Measurements from ENCODE around the gene PAGE3. TPM values are rescaled to one million over a fixed set of nuclear protein-coding genes. Genes with fewer than 3 reads are reported as not detected.

PAGE3 gene, protein sequence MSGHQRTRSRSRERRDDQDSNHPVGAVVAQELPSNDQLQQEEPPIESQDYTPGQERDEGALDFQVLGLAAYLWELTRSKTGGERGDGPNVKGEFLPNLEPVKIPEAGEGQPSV
- total RNA-seq: not detected

DNA sequence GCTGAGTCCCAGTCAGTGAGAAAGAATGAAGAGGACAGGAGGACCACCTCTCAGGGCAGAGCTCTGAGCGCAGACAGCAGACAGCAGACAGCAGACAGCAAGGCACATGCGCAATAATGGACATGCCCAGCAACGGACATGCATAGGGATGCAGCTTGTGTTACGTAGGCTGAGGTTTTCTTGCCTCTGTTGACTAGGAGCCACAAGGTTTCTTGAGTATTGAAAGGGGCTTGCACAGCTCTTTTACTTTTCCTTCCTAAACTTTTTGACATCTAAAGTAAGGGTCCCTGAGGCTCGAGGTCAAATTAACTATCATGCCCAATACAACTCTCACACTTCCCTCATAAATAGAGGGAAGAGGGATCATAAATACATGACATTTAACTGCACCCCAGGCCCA is at the start of gene PAGE3:
Gene PAGE3, minus strand, starts transcription at position 101 of the 400 bp plus-strand sequence. CDS start 1,013 bp downstream, outside the sequence.
- POLR2A ChIA-PET: no interaction called here
- H3K36me3 Mint-ChIP-seq: no peaks in the 10 kb centered on the region
- no peak for ATAC-seq (ENCODE audit: low read depth)
- no peaks in the 10 kb centered on the region for H3K4me1 Mint-ChIP-seq
- DNase-seq: no peak
- H3K4me3 Mint-ChIP-seq: no peak within 1 kb of the TSS
- H3K27me3 Mint-ChIP-seq: no peaks in the 10 kb centered on the region
- no peaks in the 10 kb centered on the region for H3K9me3 Mint-ChIP-seq
- H3K27ac Mint-ChIP-seq: no peak within 1 kb of the TSS

DNA sequence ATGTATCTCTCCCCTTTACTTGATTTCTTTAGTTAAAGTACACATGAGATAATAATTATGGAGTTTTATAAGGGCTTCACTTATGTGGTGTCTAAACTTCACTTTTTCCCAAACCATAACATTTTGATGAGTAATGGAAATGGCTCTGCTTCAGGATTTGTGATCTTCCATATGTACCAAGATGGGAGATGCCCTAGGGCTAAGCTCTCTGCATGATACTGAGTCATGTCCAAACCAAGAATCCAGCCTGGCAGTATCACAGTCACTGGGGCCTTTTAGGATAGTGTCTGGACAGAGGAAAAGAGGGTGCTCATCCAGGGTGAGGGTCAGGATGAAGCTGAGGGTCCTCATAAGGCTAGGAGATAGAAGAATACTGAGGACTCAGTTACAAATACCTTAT is 47.9 kb upstream of the PAGE3 start:
- no peaks in the 10 kb centered on the region for H3K36me3 Mint-ChIP-seq
- DNase-seq (no peak), ATAC-seq (ENCODE audit: low read depth) (no peak)
- H3K27ac Mint-ChIP-seq: no peak overlapping the region
- no peaks in the 10 kb centered on the region for H3K9me3 Mint-ChIP-seq
- no peak overlapping the region for H3K4me3 Mint-ChIP-seq
- POLR2A ChIA-PET: no interaction called here
- H3K27me3 Mint-ChIP-seq: no peaks in the 10 kb centered on the region
- no peaks in the 10 kb centered on the region for H3K4me1 Mint-ChIP-seq

DNA sequence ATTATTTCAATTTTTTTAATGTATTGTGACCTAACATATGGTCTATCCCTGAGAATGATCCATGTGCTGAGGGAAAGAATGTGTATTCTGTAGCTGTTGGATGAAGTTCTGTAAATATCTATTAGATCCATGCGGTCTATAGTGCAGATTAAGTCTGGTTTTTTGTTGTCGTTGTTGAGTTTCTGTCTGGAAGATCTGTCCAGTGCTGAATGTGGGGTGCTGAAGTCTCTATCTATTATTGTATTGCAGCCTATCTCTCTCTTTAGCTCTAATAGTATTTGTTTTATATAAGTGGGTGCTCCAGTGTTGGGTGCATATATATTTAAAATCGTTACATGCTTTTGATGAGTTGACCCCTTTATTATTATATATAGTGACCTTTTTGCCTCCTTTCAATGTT is 26.2 kb upstream of the PAGE3 start:
- POLR2A ChIA-PET: no interaction called here
- H3K27ac Mint-ChIP-seq: no peak overlapping the region
- ATAC-seq (ENCODE audit: low read depth): no peak
- no peaks in the 10 kb centered on the region for H3K9me3 Mint-ChIP-seq
- no peak for DNase-seq
- H3K4me1 Mint-ChIP-seq: no peaks in the 10 kb centered on the region
- no peaks in the 10 kb centered on the region for H3K36me3 Mint-ChIP-seq
- no peaks in the 10 kb centered on the region for H3K27me3 Mint-ChIP-seq
- H3K4me3 Mint-ChIP-seq: no peak overlapping the region

DNA sequence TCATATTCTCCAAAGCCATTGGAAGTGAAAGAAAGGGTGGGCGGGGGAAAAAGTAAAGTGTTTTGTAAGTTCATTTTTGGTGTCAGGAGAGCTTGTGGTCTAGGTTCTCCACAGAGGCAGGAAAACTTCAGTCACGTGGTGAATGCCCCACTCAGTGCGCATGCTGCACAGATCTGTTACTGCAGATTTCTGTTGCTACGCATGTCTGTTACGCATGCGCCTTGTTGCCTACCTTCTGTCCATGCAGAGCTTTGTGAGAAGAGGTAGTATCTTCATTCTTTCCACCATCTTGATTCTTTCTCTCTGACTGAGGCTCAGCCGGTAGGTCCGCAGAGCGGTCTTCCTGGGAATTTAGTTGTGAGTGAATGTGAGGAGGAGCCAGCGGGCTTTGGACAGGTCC is 15.1 kb upstream of the PAGE3 start:
- H3K27me3 Mint-ChIP-seq: no peaks in the 10 kb centered on the region
- no peaks in the 10 kb centered on the region for H3K9me3 Mint-ChIP-seq
- no peak overlapping the region for H3K4me3 Mint-ChIP-seq
- H3K36me3 Mint-ChIP-seq: no peaks in the 10 kb centered on the region
- H3K27ac Mint-ChIP-seq: no peak overlapping the region
- no peak for ATAC-seq (ENCODE audit: low read depth)
- DNase-seq: no peak
- POLR2A ChIA-PET: no interaction called here
- no peaks in the 10 kb centered on the region for H3K4me1 Mint-ChIP-seq

DNA sequence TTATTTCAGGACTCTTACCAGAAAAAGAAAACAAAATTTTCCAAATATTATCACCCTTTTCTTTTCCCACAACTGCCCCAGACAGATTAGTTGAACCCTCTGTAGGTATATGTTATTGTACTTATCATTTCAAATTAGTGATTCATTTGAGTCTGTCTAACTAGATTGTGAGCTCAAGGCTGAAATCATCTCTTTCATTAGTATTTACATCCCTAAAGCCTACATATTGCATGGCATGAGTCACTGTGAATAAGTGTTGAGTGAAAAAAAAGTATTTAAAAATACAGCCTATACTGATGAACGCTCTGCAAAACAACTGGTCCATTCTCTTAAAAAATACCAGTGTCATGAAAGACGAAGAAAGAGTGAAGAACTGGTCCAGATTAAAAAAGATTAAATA is 3.9 kb downstream of the PAGE3 start:
- no peaks in the 10 kb centered on the region for H3K9me3 Mint-ChIP-seq
- DNase-seq (no peak), ATAC-seq (ENCODE audit: low read depth) (no peak)
- H3K27me3 Mint-ChIP-seq: peaks cover 2% of the 10 kb centered on the region
- no peak overlapping the region for H3K4me3 Mint-ChIP-seq
- H3K36me3 Mint-ChIP-seq: no peaks in the 10 kb centered on the region
- no peak overlapping the region for H3K27ac Mint-ChIP-seq
- no peaks in the 10 kb centered on the region for H3K4me1 Mint-ChIP-seq
- POLR2A ChIA-PET: no interaction called here

DNA sequence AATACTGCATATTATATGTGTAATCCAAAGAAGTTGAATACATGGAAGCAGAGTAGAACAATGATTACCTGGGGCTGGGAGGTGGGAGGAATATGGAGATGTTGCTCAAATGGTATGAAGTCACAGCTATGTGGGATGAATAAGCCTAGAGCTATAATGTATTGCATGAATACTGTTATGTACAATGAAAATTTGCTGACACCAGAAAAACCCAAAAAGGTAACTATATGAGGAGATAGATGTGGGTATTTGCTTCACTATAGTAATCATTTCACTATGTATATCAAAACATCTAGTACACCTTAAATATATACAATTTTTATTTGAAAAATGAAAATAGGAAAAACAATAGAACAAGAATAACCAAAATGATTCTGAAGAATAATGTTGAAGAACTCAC is 11.2 kb downstream of the PAGE3 start:
- ATAC-seq (ENCODE audit: low read depth) (no peak), DNase-seq (no peak)
- no peaks in the 10 kb centered on the region for H3K36me3 Mint-ChIP-seq
- H3K4me3 Mint-ChIP-seq: no peak overlapping the region
- POLR2A ChIA-PET: no interaction called here
- no peaks in the 10 kb centered on the region for H3K4me1 Mint-ChIP-seq
- H3K27me3 Mint-ChIP-seq: no peaks in the 10 kb centered on the region
- no peaks in the 10 kb centered on the region for H3K9me3 Mint-ChIP-seq
- H3K27ac Mint-ChIP-seq: no peak overlapping the region

DNA sequence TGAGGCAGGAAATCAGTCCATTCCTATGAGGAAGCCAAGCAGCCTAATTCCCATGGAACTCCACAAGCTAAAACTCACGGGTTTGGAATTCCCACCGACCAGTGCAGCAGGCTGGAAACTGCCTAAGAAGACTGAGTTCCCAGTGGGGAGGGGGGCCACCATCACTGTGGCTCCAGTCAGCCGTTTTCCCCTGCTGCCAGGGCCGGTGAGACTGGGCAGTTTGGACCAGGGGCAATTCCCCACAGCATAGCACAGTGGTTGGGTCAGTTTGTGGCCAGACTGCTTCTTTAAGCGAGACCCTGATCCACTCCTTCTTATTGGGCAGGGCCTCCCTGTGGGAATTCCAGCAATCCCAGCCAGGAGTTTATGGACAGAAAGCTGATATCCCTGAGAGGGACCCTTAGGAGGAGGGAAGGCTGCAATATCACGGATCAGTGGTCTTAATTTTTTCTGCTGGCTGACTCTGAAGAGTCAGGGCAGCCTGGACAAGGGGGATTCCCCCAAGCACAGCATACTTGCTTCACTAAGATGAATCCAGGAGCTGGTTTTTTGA is 23.9 kb downstream of the PAGE3 start:
- no peaks in the 10 kb centered on the region for H3K36me3 Mint-ChIP-seq

DNA sequence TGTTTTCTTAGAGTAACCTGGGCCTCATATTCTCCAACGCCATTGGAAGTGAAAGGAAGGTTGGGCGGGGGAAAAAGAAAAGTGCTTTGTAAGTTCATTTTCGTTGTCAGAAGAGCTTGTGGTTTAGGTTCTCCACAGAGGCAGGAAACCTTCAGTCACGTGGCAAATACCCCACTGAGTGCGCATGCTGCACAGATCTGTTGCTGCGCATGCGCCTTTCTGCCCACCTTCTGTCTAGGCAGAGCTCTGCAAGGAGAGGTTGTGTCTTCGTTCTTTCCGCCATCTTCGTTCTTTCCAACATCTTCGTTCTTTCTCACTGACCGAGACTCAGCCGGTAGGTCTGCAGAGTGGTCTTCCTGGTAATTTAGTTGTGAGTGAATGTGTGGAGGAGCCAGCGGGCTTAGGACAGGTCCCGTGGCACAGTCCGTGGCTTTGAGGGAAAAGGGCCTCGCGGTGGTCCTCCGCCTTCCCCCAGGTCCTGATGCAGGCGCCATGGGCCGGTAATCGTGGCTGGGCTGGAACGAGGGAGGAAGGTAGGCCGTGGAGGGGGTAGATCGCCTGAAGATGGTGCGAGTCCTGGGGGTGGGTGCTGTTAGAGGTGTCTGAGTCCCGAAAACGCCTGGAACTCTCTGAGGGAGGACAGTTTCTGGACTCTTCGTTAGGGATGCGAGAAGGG is 44.5 kb downstream of the PAGE3 start, which contains the start of gene PAGE5:
Gene PAGE5, plus strand, starts transcription at position 228 of the 676 bp plus-strand sequence. CDS start 1,037 bp downstream, outside the sequence.
- no peak for DNase-seq
- Mint-ChIP-seq H3K4me1 (peaks cover 1% of the 10 kb centered on the region), H3K27me3 (no peaks in the 10 kb centered on the region), H3K36me3 (no peaks in the 10 kb centered on the region), H3K9me3 (peaks cover 2% of the 10 kb centered on the region), H3K4me3 (no peak within 1 kb of the TSS), H3K27ac (no peak within 1 kb of the TSS)
- no peak for ATAC-seq (ENCODE audit: low read depth)
- POLR2A ChIA-PET: no interaction called here

More for the DNA sequence above, 23.9 kb downstream of the PAGE3 start:
- H3K9me3 Mint-ChIP-seq: peaks cover 2% of the 10 kb centered on the region
- no peaks in the 10 kb centered on the region for H3K27me3 Mint-ChIP-seq
- no peak overlapping the region for H3K27ac Mint-ChIP-seq
- no peaks in the 10 kb centered on the region for H3K4me1 Mint-ChIP-seq
- ATAC-seq (ENCODE audit: low read depth): no peak
- POLR2A ChIA-PET: no interaction called here
- DNase-seq: no peak
- no peak overlapping the region for H3K4me3 Mint-ChIP-seq

DNA sequence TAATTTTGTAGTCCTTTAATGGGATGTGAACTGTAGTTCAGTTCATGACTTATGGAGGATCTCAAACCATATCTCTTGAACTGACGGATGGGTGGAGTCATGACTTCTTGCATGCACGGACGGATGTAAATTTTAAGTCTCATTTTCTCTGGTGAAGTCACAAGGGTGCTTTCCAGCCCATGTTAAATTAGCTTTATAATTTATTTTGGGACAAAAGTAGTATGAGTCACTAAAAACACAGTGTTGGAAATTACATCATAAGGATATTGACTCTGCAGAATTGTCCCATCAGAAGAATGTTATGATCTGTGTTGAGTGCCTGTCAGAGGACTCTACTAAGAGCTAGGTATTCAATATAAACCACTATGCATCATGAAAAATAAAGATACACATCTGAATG is 51.3 kb downstream of the PAGE3 start:
- POLR2A ChIA-PET: no interaction called here
- Mint-ChIP-seq H3K27me3 (no peaks in the 10 kb centered on the region), H3K9me3 (peaks cover 2% of the 10 kb centered on the region), H3K27ac (no peak overlapping the region), H3K4me3 (no peak overlapping the region), H3K4me1 (no peaks in the 10 kb centered on the region), H3K36me3 (no peaks in the 10 kb centered on the region)
- DNase-seq (no peak), ATAC-seq (ENCODE audit: low read depth) (no peak)

DNA sequence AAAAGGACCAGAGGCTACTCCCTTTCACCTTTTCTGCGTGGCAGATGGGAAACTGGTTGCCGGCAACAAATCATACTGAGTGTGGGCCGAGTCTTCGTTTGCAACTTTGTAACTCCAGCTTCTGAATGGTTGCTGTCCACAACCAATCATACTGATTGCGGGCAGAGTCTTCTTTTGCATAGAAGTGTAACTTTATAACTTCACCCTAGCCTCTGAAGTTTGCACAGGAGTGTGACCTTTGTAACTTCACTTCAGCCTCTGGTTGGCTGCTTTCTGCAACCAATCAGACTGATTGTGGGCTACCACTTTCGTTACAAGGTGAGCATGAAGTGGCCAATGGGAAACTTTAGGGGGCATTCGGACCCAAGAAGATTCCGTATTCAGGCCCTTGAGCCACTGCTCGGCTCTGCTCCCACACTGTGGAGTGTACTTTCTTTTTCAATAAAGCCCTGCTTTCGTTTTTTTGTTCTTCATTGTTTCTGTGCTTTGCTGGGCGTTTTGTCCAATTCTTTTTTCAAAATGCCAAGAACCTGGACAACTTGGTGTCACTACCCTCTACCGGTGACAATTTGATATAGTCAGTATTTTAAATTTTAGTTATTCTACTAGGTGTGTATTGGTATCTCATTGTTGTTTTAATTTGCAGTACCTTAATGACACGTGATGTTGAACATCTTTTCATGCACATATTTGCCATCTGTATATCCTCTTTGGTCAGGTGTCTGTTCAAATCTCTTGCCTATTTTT is 53.6 kb downstream of the PAGE3 start:
- no peak for ATAC-seq (ENCODE audit: low read depth)
- H3K4me1 Mint-ChIP-seq: no peaks in the 10 kb centered on the region
- no peak for DNase-seq
- H3K9me3 Mint-ChIP-seq: peaks cover 2% of the 10 kb centered on the region
- H3K4me3 Mint-ChIP-seq: no peak overlapping the region
- POLR2A ChIA-PET: no interaction called here
- no peak overlapping the region for H3K27ac Mint-ChIP-seq
- no peaks in the 10 kb centered on the region for H3K27me3 Mint-ChIP-seq
- H3K36me3 Mint-ChIP-seq: no peaks in the 10 kb centered on the region

Other genes starting within 250 kb of the PAGE3 start
- not detected for gene ALAS2, start 233.9 kb downstream of the PAGE3 start, total RNA-seq
- gene PAGE2B, start 189.9 kb downstream of the PAGE3 start, total RNA-seq: 1 to 10 TPM in 1 of 2 experiments, under 1 TPM in 1; 0.77 to 1.9 TPM
- gene PAGE2, start 175.9 kb downstream of the PAGE3 start, total RNA-seq: not detected
- gene PAGE5, start 44.6 kb downstream of the PAGE3 start, total RNA-seq: under 1 TPM; 0.83 to 0.85 TPM
- gene MAGEH1, start 187.2 kb upstream of the PAGE3 start, total RNA-seq: 10 to 100 TPM; 16.0 to 17.9 TPM
- gene USP51, start 224.9 kb upstream of the PAGE3 start, total RNA-seq: 1 to 10 TPM; 1.6 to 2.0 TPM

Measured in activated naive CD8-positive, alpha-beta T cell treated with anti-CD3 and anti-CD28 coated beads, Interleukin-2, amount 10 ng/mL, durations not matched to agents 7 days and 5 days (primary cell).